HG03108 (cell line): ENCODE results near the gene GGT5.
"Not testable (repeated sequence)": the region's sequence is repeated elsewhere in the genome, so short reads cannot be mapped to it uniquely, and the experiment has no call there.

Experiments
- ATAC-seq: cut with Tn5 transposase; IDR thresholded peaks from one replicate; pipeline ENCODE4 v1.9.1; 2021; ENCODE audit warnings: moderate library complexity; ENCODE audit not compliant: unreplicated experiment

The GGT5 gene

GRCh38 chr22:24206460-24207263 is 38.2 kb downstream of the GGT5 start:
- not testable (repeated sequence) for ATAC-seq

- no peak for ATAC-seq
Observed at GRCh38 chr22:24205438-24206195, 39.3 kb downstream of the GGT5 start.

GRCh38 chr22:24203856-24204255 is 41.0 kb downstream of the GGT5 start:
- not testable (repeated sequence) for ATAC-seq

- ATAC-seq: no peak
Observed at GRCh38 chr22:24201681-24202614, 42.9 kb downstream of the GGT5 start.

- no peak for ATAC-seq
Observed at GRCh38 chr22:24200619-24201212, 44.2 kb downstream of the GGT5 start.

- ATAC-seq: no peak
Observed at GRCh38 chr22:24198682-24199052, 46.2 kb downstream of the GGT5 start.

- no peak for ATAC-seq
Observed at GRCh38 chr22:24191893-24192292, 53.0 kb downstream of the GGT5 start.

GRCh38 chr22:24191381-24191841 is 53.5 kb downstream of the GGT5 start:
- ATAC-seq: no peak

- no peak for ATAC-seq
Observed at GRCh38 chr22:24190596-24191208, 54.2 kb downstream of the GGT5 start.

GRCh38 chr22:24190159-24190540 is 54.7 kb downstream of the GGT5 start:
- no peak for ATAC-seq

- no peak for ATAC-seq
Observed at GRCh38 chr22:24189249-24190158, 55.4 kb downstream of the GGT5 start.

- no peak for ATAC-seq
Observed at GRCh38 chr22:24188705-24189248, 56.1 kb downstream of the GGT5 start.

GRCh38 chr22:24187731-24188644 is 56.9 kb downstream of the GGT5 start:
- no peak for ATAC-seq

- no peak for ATAC-seq
Observed at GRCh38 chr22:24186892-24187670, 57.8 kb downstream of the GGT5 start.

GRCh38 chr22:24186352-24186740 is 58.5 kb downstream of the GGT5 start:
- no peak for ATAC-seq

GRCh38 chr22:24185501-24186351 is 59.2 kb downstream of the GGT5 start:
- ATAC-seq: no peak
